Uterus (tissue), 2 donors: ENCODE results near the gene GNG12.

Experiments used
- POLR2A ChIP-seq, 2 donors: fragments of 450-650 bp; IDR thresholded peaks; one replicate each; pipeline ENCODE4 v1.6.1; 2016; ENCODE audit warnings: antibody characterized with exemption in 2 of 2, mild to moderate bottlenecking in 1 of 2, moderate library complexity in 1 of 2
- TF ChIP-seq, protein P1 (sequence below), 4 experiments: fragments of 200-600 bp in 2 of 4; fragments of 450-650 bp in 2 of 4; sonication (generic) in 2 of 4; IDR thresholded peaks; one replicate each; pipeline ENCODE4 v1.5.1; 2016 to 2019; ENCODE audit warnings: antibody characterized with exemption in 4 of 4, mild to moderate bottlenecking in 2 of 4, moderate library complexity in 1 of 4

DNA sequence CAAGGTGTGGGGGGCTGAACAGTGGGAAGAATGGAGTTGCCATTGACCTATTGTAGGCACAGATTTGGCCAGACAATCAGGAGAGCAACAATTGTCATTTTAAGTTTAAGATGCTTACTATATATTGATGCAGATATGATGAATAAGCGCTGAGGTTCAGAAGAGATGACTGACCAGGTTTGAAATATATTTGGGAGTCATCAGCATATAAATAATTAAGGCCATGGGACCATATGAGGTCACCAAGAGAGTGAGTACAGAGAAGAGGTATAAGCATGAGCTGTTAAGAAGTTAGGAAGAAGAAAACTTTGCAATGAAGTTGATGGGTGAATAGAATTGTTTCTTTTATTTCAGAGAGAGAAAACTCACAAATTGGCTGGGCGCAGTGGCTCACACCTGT, 152.8 kb downstream of the GNG12 start:
- no peak for TF ChIP-seq POLR2A (IDR thresholded peaks at IDR 0.05)
- TF ChIP-seq, protein P1, sequence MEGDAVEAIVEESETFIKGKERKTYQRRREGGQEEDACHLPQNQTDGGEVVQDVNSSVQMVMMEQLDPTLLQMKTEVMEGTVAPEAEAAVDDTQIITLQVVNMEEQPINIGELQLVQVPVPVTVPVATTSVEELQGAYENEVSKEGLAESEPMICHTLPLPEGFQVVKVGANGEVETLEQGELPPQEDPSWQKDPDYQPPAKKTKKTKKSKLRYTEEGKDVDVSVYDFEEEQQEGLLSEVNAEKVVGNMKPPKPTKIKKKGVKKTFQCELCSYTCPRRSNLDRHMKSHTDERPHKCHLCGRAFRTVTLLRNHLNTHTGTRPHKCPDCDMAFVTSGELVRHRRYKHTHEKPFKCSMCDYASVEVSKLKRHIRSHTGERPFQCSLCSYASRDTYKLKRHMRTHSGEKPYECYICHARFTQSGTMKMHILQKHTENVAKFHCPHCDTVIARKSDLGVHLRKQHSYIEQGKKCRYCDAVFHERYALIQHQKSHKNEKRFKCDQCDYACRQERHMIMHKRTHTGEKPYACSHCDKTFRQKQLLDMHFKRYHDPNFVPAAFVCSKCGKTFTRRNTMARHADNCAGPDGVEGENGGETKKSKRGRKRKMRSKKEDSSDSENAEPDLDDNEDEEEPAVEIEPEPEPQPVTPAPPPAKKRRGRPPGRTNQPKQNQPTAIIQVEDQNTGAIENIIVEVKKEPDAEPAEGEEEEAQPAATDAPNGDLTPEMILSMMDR (IDR thresholded peaks at IDR 0.05), result no peak
